Neutrophil (primary cell): ENCODE data around the gene SPAG16.
"Not testable (repeated sequence)": the region's sequence is repeated elsewhere in the genome, so short reads cannot be mapped to it uniquely, and the experiment has no call there.

Source experiments
- H3K27ac ChIP-seq: fragments of 200-600 bp; sonication (generic); 2 replicates; pipeline ENCODE4 v1.5.1; 2016; ENCODE audit warnings: mild to moderate bottlenecking, moderate library complexity
- H3K27me3 ChIP-seq: fragments of 200-600 bp; sonication (generic); 2 replicates; pipeline ENCODE4 v1.6.0; 2016; ENCODE audit warnings: mild to moderate bottlenecking
- H3K36me3 ChIP-seq: fragments of 200-600 bp; sonication (generic); 2 replicates; pipeline ENCODE4 v1.5.1; 2017
- H3K4me1 ChIP-seq, 2 experiments: fragments of 200-600 bp in 1 of 2; sonication (generic) in 1 of 2; 1 replicate in 1 of 2; 2 replicates in 1 of 2; pipeline versions ENCODE4 v1.5.1 to v1.6.1; 2013 to 2016; ENCODE audit warnings: low read depth in 1 of 2, low read length in 1 of 2, mild to moderate bottlenecking in 1 of 2, moderate library complexity in 1 of 2; ENCODE audit not compliant: control insufficient read depth in 1 of 2, insufficient read depth in 1 of 2
- H3K4me3 ChIP-seq, 2 experiments: fragments of 200-600 bp in 1 of 2; sonication (generic) in 1 of 2; 1 replicate in 1 of 2; 2 replicates in 1 of 2; pipeline ENCODE4 v1.5.1; 2013 to 2016; ENCODE audit warnings: low read depth in 1 of 2, low read length in 1 of 2, mild to moderate bottlenecking in 1 of 2, moderate library complexity in 1 of 2
- H3K9me3 ChIP-seq: fragments of 200-600 bp; sonication (generic); 2 replicates; pipeline ENCODE4 v1.5.1; 2016
- TF ChIP-seq, protein P1 (sequence below): fragments of 200-600 bp; sonication (generic); IDR thresholded peaks from 2 replicates; pipeline ENCODE4 v1.5.1; 2016; ENCODE audit warnings: antibody characterized with exemption

The SPAG16 gene

DNA sequence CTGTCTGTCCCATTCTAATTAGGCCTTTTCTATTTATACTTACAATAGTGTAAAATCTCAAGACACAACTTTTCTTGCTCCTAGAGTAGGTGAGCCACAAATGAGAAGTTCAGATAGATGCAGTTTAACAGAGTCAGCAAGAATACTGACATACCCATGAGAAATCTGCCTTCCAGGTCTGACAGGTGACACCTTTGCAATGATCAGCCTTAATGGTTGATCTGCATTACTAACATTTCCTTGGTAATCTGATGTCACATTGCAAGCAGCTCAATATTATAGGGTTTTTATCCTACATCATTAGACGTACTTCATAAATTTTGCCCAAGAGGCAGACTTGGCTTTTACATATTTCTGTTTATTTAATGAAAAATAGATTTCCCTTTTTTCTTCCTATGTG is 767.3 kb downstream of the SPAG16 start:
- Histone ChIP-seq H3K36me3 (no peaks in the 10 kb centered on the region), H3K27ac (no peak overlapping the region), H3K27me3 (no peaks in the 10 kb centered on the region), H3K9me3 (no peaks in the 10 kb centered on the region), H3K4me3 (no peak overlapping the region), H3K4me1 (no peaks in the 10 kb centered on the region)
- TF ChIP-seq, protein P1, sequence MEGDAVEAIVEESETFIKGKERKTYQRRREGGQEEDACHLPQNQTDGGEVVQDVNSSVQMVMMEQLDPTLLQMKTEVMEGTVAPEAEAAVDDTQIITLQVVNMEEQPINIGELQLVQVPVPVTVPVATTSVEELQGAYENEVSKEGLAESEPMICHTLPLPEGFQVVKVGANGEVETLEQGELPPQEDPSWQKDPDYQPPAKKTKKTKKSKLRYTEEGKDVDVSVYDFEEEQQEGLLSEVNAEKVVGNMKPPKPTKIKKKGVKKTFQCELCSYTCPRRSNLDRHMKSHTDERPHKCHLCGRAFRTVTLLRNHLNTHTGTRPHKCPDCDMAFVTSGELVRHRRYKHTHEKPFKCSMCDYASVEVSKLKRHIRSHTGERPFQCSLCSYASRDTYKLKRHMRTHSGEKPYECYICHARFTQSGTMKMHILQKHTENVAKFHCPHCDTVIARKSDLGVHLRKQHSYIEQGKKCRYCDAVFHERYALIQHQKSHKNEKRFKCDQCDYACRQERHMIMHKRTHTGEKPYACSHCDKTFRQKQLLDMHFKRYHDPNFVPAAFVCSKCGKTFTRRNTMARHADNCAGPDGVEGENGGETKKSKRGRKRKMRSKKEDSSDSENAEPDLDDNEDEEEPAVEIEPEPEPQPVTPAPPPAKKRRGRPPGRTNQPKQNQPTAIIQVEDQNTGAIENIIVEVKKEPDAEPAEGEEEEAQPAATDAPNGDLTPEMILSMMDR: no peak

DNA sequence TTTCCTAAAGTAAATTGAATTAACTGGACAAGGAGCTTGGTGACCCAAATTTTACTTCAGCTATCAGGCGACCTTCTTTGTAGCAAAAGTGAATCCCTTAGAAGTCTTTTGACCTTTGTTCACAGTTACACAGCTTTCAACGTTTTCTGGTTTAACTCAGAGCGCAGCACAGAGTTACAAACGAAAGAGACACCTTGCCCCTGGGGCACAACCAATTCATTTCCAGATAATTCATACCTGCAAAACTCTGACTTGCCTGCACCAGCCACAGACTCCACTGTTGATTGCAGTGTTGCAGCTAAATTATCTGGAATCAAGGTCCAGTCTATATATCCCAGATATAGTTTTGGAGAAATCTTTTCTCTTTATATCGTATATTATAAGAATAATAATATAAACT is 768.0 kb downstream of the SPAG16 start:
- Histone ChIP-seq H3K4me1 (no peaks in the 10 kb centered on the region), H3K36me3 (no peaks in the 10 kb centered on the region), H3K27ac (no peak overlapping the region), H3K9me3 (no peaks in the 10 kb centered on the region), H3K27me3 (no peaks in the 10 kb centered on the region), H3K4me3 (no peak overlapping the region)
- TF ChIP-seq, protein P1: no peak

DNA sequence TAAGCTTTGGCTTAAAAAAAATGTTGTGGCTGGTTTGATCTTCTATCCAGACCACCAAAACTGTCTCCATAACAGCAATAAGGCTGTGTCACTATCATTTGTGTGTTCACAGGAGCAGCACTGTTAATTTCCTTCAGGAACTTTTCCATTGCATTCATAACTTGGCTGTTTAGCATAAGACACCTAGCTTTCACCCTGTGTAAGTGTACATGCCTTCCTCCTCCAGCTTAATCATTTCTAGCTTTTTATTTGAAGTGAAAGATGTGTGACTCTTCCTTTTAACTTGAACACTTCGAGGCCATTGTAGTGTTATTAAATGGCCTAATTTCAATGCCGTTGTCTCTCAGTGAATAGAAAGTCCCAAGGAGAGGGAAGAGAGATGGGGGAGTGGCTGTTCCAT is 773.7 kb downstream of the SPAG16 start:
- H3K36me3 ChIP-seq: no peaks in the 10 kb centered on the region
- H3K4me3 ChIP-seq: no peak overlapping the region

DNA sequence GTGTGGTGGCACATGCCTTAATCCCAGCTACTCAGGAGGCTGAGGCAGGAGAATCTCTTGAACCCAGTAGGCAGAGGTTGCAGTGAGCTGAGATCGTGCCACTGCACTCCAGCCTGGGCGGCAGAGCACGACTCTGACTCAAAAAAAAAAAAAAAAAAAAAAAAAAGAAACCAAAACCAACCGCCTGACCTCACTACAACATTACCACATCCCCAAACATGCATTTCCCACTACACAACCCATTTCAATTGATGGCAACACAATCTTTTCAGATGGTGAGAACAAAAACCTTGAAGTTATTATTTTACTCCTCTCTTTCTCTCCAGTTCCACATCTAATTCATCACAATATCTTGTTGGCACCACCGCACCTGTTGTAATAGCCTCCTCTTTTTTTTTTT is 778.0 kb downstream of the SPAG16 start:
- not testable (repeated sequence) for H3K27ac ChIP-seq, H3K27me3 ChIP-seq, H3K4me1 ChIP-seq, H3K36me3 ChIP-seq, H3K9me3 ChIP-seq, H3K4me3 ChIP-seq

More for the DNA sequence above, 773.7 kb downstream of the SPAG16 start:
- Histone ChIP-seq H3K4me1 (no peaks in the 10 kb centered on the region), H3K9me3 (no peaks in the 10 kb centered on the region), H3K27me3 (no peaks in the 10 kb centered on the region), H3K27ac (no peak overlapping the region)
- TF ChIP-seq, protein P1: no peak

DNA sequence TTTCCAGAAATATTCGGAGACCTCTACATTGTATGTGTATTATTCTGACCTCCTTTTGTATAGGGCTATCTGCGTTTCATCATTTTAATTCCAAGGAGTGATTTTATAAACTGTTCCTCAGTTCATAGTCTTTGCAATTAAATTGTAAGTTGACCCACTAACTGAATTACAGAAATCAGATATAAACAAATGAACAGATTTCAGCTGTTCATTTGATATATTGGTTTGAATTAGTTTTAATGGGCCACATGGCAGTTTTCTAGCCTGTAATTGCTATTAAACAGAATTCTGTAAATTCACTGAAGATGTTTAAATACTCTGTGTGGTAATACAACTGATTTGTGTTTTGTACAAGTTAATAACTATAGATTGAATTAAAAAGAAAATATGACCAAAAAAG is 780.2 kb downstream of the SPAG16 start:
- H3K27ac ChIP-seq: no peak overlapping the region
- no peaks in the 10 kb centered on the region for H3K27me3 ChIP-seq
- H3K4me1 ChIP-seq: no peaks in the 10 kb centered on the region
- no peaks in the 10 kb centered on the region for H3K36me3 ChIP-seq
- no peak overlapping the region for H3K4me3 ChIP-seq
- TF ChIP-seq, protein P1: no peak
- H3K9me3 ChIP-seq: no peaks in the 10 kb centered on the region

DNA sequence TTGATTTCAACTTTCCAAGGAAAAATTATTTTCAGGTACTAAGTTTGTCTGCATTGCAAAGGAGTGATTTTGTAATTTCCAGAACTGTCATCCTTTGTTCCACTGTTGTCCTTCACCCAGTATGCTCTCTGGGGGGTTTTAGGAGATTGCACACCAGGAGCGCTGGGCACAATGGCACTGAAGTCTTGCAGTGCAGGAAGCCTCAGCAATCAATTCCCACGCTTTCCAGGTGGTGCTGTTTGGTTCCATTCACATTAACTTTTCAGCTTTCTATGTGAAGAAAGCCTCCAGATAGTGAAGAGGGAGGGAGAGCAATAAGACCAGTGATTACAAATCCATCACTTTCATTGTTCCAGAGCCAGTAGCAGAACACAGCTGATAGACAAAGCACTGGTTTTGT is 782.6 kb downstream of the SPAG16 start:
- Histone ChIP-seq H3K9me3 (no peaks in the 10 kb centered on the region), H3K4me1 (no peaks in the 10 kb centered on the region), H3K27ac (no peak overlapping the region), H3K36me3 (no peaks in the 10 kb centered on the region), H3K27me3 (no peaks in the 10 kb centered on the region), H3K4me3 (no peak overlapping the region)
- TF ChIP-seq, protein P1: no peak
